Activated B cell treated with CpG ODN at 0.5 μM for 24 hours (primary cell): ENCODE results near the gene SPATS2L. TPM values are rescaled to one million over a fixed set of nuclear protein-coding genes. Genes with fewer than 3 reads are reported as not detected.

Source experiments
- ATAC-seq: fragments of 200-7000 bp; cut with Tn5 transposase; one replicate; pipeline ENCODE4 v1.10.0; 2021; ENCODE audit warnings: low read depth, mild to moderate bottlenecking, moderate library complexity
- CTCF ChIA-PET: fragments of 350-600 bp; sonication (Branson Sonifier 250); formaldehyde crosslinking; loops from one replicate; lab custom pipeline; 2021; ENCODE audit warnings: antibody characterized with exemption; lab: Charles Lee
- POLR2A ChIA-PET: fragments of 350-600 bp; sonication (Branson Sonifier 250); formaldehyde crosslinking; loops from one replicate; lab custom pipeline; 2021; ENCODE audit warnings: antibody characterized with exemption; lab: Charles Lee
- DNase-seq: peaks from one replicate; pipeline ENCODE4 v3.0.0; 2022
- H3K27ac Mint-ChIP-seq: one replicate; pipeline ENCODE4 v1.8.0; 2020; ENCODE audit warnings: mixed read lengths
- H3K27me3 Mint-ChIP-seq: one replicate; pipeline ENCODE4 v1.8.0; 2021; ENCODE audit warnings: mixed read lengths
- H3K36me3 Mint-ChIP-seq: one replicate; pipeline ENCODE4 v1.8.0; 2021; ENCODE audit warnings: low read depth, mixed read lengths
- H3K4me1 Mint-ChIP-seq: one replicate; pipeline ENCODE4 v1.8.0; 2021; ENCODE audit warnings: mixed read lengths
- H3K4me3 Mint-ChIP-seq: one replicate; pipeline ENCODE4 v1.8.0; 2020; ENCODE audit warnings: mild to moderate bottlenecking, mixed read lengths
- H3K9me3 Mint-ChIP-seq: one replicate; pipeline ENCODE4 v1.8.0; 2020; ENCODE audit warnings: mixed read lengths
- CTCF ChIP-seq: fragments of 200-600 bp; IDR thresholded peaks from one replicate; pipeline ENCODE4 v1.8.0; 2022; ENCODE audit warnings: antibody characterized with exemption, mild to moderate bottlenecking
- intact Hi-C: fragments of 100-400 bp; cut with micrococcal nuclease; formaldehyde crosslinking; loops from one replicate; pipeline ENCODE4 v1.15.1; 2024
- total RNA-seq: library from RNA; stranded (reverse); gene quantifications from 2 replicates; pipeline ENCODE4 v1.2.3, GENCODE V29; 2022

Gene SPATS2L
- total RNA-seq, 1 donor from 2014 or later: 0.64 TPM

- Mint-ChIP-seq H3K4me3 (no peak overlapping the region), H3K27me3 (peaks cover 1% of the 10 kb centered on the region), H3K4me1 (peaks cover 5% of the 10 kb centered on the region), H3K27ac (no peak overlapping the region), H3K36me3 (no peaks in the 10 kb centered on the region), H3K9me3 (no peaks in the 10 kb centered on the region)
- ChIA-PET CTCF (no interaction called here), POLR2A (no interaction called here)
- no peak for TF ChIP-seq CTCF
- intact Hi-C loops: no loop called here
- ATAC-seq (no peak), DNase-seq (no peak)
Observed at GRCh38 chr2:200443916-200444315, 137.4 kb downstream of the SPATS2L start.

GRCh38 chr2:200444530-200444929 is 138.0 kb downstream of the SPATS2L start:
- no peak overlapping the region for H3K4me3 Mint-ChIP-seq
- no peak overlapping the region for H3K27ac Mint-ChIP-seq
- CTCF ChIA-PET: no interaction called here
- no peaks in the 10 kb centered on the region for H3K9me3 Mint-ChIP-seq
- no peaks in the 10 kb centered on the region for H3K36me3 Mint-ChIP-seq
- peaks cover 1% of the 10 kb centered on the region for H3K27me3 Mint-ChIP-seq
- DNase-seq: no peak
- no peak for TF ChIP-seq CTCF
- H3K4me1 Mint-ChIP-seq: peaks cover 10% of the 10 kb centered on the region
- POLR2A ChIA-PET: no interaction called here
- intact Hi-C loops: no loop called here
- no peak for ATAC-seq

GRCh38 chr2:200445284-200445683 is 138.8 kb downstream of the SPATS2L start:
- Mint-ChIP-seq H3K9me3 (no peaks in the 10 kb centered on the region), H3K27ac (no peak overlapping the region), H3K4me1 (peaks cover 16% of the 10 kb centered on the region), H3K27me3 (peaks cover 1% of the 10 kb centered on the region), H3K36me3 (no peaks in the 10 kb centered on the region), H3K4me3 (no peak overlapping the region)
- ATAC-seq (no peak), DNase-seq (no peak)
- intact Hi-C loops: no loop called here
- CTCF ChIA-PET: no interaction called here
- POLR2A ChIA-PET: no interaction called here
- no peak for TF ChIP-seq CTCF

GRCh38 chr2:200446612-200447011 is 140.1 kb downstream of the SPATS2L start:
- Mint-ChIP-seq H3K27me3 (peaks cover 1% of the 10 kb centered on the region), H3K4me1 (peaks cover 29% of the 10 kb centered on the region), H3K27ac (no peak overlapping the region), H3K9me3 (no peaks in the 10 kb centered on the region), H3K4me3 (no peak overlapping the region), H3K36me3 (no peaks in the 10 kb centered on the region)
- ChIA-PET CTCF (no interaction called here), POLR2A (no interaction called here)
- no peak for TF ChIP-seq CTCF
- DNase-seq (no peak), ATAC-seq (no peak)
- intact Hi-C loops: no loop called here

GRCh38 chr2:200447139-200447855 is 140.8 kb downstream of the SPATS2L start:
- H3K9me3 Mint-ChIP-seq: no peaks in the 10 kb centered on the region
- ChIA-PET CTCF (no interaction called here), POLR2A (no interaction called here)
- H3K27me3 Mint-ChIP-seq: no peaks in the 10 kb centered on the region
- TF ChIP-seq CTCF: no peak
- DNase-seq (no peak), ATAC-seq (no peak)
- H3K36me3 Mint-ChIP-seq: no peaks in the 10 kb centered on the region
- intact Hi-C loops: no loop called here
- no peak overlapping the region for H3K27ac Mint-ChIP-seq
- no peak overlapping the region for H3K4me3 Mint-ChIP-seq
- peaks cover 32% of the 10 kb centered on the region for H3K4me1 Mint-ChIP-seq
